HG03064 (cell line): ENCODE measurements around the gene PACSIN2.

Experiments used
- ATAC-seq: cut with Tn5 transposase; IDR thresholded peaks from one replicate; pipeline ENCODE4 v1.9.1; 2021; ENCODE audit warnings: low read depth; ENCODE audit not compliant: unreplicated experiment

Gene PACSIN2

GRCh38 chr22:42871146-42872050, 143.6 kb downstream of the PACSIN2 start:
- no peak for ATAC-seq

DNA sequence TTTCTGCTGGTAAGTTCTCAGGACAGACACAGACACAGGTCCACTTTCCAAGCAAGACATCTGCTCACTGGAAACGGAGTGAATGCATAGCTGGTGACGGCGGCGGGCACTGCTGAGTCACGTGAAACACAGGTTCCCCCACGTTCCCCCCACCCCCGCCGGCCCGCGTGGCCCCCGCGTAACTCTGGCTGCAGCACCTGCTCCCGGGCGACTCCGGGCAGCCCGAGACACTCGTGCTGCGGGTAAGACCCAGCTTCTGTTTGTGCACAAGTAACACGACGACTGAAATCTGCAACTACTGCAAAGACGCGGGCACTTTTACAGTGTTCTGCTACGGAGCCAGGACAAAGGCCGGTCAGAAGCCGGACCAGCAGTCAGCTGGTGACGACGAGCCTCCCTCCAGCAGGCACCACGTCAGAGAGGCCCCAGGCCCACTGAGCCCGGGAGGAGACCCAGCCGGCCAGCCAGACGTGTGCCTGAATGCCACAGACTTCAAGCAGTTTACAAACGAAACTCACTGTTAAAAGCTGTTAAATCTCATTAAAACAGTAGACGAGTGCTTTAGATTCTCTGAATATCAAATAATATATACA, 145.0 kb downstream of the PACSIN2 start:
- no peak for ATAC-seq

DNA sequence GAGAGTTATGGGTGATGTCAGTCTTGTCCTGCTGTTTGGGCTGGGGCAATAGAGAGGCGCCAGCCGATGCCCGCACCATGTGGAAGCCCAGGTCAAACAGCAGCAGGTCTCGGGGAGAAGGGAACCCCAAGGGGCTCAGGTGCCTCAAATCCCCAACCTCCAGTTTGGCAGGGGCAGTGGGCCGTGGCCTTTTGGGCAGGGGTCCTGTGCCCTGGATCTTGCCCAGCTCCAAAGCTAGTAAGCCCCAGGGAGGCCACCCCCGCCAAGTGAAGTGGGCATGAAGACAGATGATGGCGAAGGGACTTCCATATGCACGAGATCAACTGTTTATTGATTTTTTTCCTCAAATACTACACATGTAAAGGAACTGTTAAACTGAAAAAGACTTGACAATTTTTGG, 145.5 kb downstream of the PACSIN2 start:
- no peak for ATAC-seq

GRCh38 chr22:42868751-42869251, 146.1 kb downstream of the PACSIN2 start:
- ATAC-seq: no peak

DNA sequence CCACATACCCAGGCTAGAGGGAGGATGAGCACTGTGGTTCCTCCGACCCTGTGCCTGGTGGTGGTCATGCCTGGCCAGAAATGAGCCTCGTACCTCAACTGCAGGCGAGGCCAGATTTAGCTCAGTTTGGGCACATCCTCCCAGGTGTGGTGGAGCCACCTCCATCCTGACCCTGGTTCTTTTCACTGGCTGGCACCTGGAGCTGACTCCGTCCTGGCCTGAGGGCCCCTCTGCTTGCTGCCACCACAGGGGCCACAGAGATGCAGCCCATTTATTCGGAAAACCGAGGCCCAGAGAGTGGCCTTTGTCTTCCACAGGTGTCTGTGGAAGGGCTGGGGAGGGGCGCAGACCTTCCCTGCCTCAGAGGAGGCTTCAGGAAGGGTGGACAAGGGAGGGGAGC, 148.8 kb downstream of the PACSIN2 start:
- no peak for ATAC-seq

DNA sequence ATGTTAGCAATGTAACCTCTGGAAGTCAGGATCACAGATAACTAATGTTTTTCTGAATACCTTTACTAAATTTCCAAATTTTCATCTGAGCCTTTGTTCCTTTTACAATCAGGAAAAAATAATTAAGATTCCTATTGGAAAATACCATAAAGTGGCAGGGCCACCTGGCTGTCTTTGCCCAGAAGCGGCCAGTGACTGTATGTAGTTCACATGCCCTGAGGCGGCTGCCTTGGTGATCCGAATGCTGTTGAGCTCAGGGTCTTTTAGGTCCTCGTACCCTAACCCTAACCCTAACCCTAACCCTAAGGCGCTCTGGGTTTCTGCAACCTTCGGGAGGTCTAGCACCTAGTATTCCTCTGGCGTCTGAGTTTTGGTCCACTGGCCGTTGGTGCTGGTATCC, 149.4 kb downstream of the PACSIN2 start:
- no peak for ATAC-seq

- no peak for ATAC-seq
Observed at GRCh38 chr22:42863349-42863961, 151.5 kb downstream of the PACSIN2 start.

DNA sequence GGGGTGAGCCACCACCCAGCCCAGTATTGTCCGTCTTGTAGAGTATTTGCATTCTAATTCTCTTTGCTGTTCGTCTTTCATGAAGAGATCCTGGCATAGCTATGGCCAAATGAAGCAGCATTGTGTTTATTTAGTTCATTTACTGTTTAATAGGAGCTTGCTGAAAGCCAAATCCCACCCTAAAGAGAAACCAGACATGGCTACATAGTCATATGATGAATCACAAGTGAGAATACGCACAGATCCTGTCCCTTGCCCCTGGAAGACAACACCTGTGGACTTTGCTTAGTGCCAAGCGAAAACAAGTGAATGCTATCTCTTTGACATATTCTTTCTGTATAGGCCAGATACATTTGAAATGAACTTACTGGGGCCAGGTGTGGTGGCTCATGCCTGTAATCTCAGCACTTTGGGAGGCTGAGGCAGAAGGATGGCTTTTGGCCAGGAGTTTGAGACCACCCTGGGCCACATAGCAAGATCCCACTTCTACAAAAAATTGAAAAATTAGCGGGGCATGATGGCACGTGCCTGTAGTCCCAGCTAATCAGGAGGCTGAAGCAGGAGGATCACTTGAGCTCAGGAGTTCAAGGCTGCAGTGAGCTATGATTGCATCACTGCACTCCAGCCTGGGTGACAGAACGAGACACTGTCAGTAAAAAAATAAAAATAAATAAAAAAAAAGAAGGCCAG, 152.8 kb downstream of the PACSIN2 start:
- no peak for ATAC-seq

- no peak for ATAC-seq
Observed at GRCh38 chr22:42860968-42861367, 154.0 kb downstream of the PACSIN2 start.

GRCh38 chr22:42857845-42858481, 157.0 kb downstream of the PACSIN2 start:
- ATAC-seq: no peak

- ATAC-seq: peak; percentile 60
Observed at GRCh38 chr22:42856865-42857704, 157.9 kb downstream of the PACSIN2 start, which contains the start of gene ARFGAP3. TSS of gene ARFGAP3 (minus strand) at chr22:42857273. CDS start at chr22:42857182, 91 bp downstream.

DNA sequence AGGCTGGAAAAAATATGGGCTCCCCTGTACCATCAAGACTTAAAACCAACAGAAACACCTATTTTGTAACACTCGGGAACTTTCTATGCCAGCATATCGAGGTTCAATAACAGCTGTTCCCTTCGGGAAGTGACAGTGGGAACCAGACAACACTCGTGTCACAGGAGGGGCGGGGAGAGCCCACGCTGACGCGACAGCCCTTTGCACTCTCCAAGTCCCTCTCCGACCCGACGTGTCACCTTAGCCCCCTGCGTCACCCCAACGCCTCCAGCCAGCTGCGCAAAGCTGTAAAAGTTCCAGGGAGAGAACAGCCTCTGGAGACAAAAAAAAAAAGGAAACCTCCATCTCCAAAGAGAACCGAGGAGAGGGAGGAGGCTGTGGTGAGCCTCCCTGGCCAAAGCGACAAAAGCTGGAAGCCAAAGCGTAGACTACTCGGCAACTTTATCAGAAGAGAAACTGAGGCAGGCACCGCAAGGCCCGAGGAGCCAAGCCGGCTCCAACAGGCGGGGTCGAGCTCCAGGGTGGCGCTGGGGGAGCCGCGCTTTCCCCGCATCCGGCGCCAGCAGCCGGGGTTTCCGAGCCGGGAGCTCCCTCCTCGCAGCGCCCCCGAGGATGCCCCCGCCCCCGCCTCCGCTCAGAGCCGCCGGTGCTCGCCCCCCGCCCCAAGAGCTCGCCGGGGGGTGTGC, 158.6 kb downstream of the PACSIN2 start:
- ATAC-seq: peak; percentile 14

- ATAC-seq: no peak
Observed at GRCh38 chr22:42855721-42856120, 159.2 kb downstream of the PACSIN2 start.

- ATAC-seq: no peak
Observed at GRCh38 chr22:42855211-42855610, 159.7 kb downstream of the PACSIN2 start.

GRCh38 chr22:42848941-42849550, 165.9 kb downstream of the PACSIN2 start:
- no peak for ATAC-seq

DNA sequence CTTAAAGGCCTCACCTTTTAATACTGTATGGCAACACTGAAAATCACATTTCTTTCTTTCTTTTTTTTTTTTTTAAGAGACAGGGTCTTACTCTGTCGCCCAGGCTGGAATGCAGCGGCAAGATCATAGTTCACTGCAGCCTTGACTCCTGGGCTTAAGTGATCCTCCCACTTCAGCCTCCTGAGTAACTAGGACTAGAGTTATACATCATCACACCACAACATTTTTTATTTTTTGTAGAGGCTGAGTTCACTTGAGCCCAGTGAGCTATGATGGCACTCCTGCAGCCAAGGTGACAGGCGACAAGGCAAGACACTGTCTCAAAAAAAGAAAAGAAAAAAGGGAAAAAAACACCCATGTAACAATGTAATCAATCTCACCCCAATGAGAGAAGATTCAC, 167.8 kb downstream of the PACSIN2 start:
- no peak for ATAC-seq

- ATAC-seq: no peak
Observed at GRCh38 chr22:42844756-42845155, 170.2 kb downstream of the PACSIN2 start.

- no peak for ATAC-seq
Observed at GRCh38 chr22:42842658-42843370, 172.1 kb downstream of the PACSIN2 start.
